Brain microvascular endothelial cell (primary cell): ENCODE data around the gene UBQLN1.
"Not testable (repeated sequence)": the region's sequence is repeated elsewhere in the genome, so short reads cannot be mapped to it uniquely, and the experiment has no call there.

Source experiments
- DNase-seq: peaks from one replicate; pipeline ENCODE4 v3.0.0-alpha.2; 2020
- H3K27ac ChIP-seq: fragments of 250-450 bp; sonication (Bioruptor Pico); 2 replicates; pipeline ENCODE4 v1.5.1; 2020; ENCODE audit warnings: mild to moderate bottlenecking, moderate library complexity
- H3K27me3 ChIP-seq: fragments of 250-450 bp; sonication (Bioruptor Pico); replicated peaks from 2 replicates; pipeline ENCODE4 v1.5.1; 2020; ENCODE audit warnings: mild to moderate bottlenecking
- H3K36me3 ChIP-seq: fragments of 250-450 bp; sonication (Bioruptor Pico); replicated peaks from 2 replicates; pipeline ENCODE4 v1.5.1; 2020; ENCODE audit warnings: mild to moderate bottlenecking
- H3K4me3 ChIP-seq: 2 replicates; pipeline ENCODE4 v1.5.1; 2011; ENCODE audit warnings: low read depth, mild to moderate bottlenecking, control low read depth, low read length, moderate library complexity
- CTCF ChIP-seq: IDR thresholded peaks from 2 replicates; pipeline ENCODE4 v1.5.1; 2011; ENCODE audit warnings: low read depth, mild to moderate bottlenecking, moderate library complexity, low read length, control low read depth, inconsistent platforms; ENCODE audit errors: missing control alignments
- in situ Hi-C: cut with HindIII; loops from 2 replicates; pipeline ENCODE4 v1.10.0; 2017; ENCODE audit warnings: low sequenced_read_pairs, low pct_ligation_motif_present

The UBQLN1 gene

GRCh38 chr9:83617299-83617698, 90.5 kb downstream of the UBQLN1 start:
- in situ Hi-C loops = no loop called here
- Histone ChIP-seq H3K27ac (no peak overlapping the region), H3K27me3 (no peaks in the 10 kb centered on the region), H3K36me3 (no peaks in the 10 kb centered on the region), H3K4me3 (no peak overlapping the region)
- DNase-seq = no peak
- TF ChIP-seq CTCF = no peak

GRCh38 chr9:83613298-83613697, 94.5 kb downstream of the UBQLN1 start:
- H3K27ac ChIP-seq, H3K27me3 ChIP-seq, in situ Hi-C loops, H3K4me3 ChIP-seq, DNase-seq, H3K36me3 ChIP-seq: not testable (repeated sequence)
